Duodenal mucosa (tissue), 2 donors: ENCODE measurements around the gene ACTBL2.

ENCODE experiments used
- H3K27ac ChIP-seq: one replicate; pipeline ENCODE4 v1.7.0; 2013; ENCODE audit warnings: low read depth, low read length
- H3K27me3 ChIP-seq, 2 donors: one replicate each; pipeline ENCODE4 v1.7.0; 2013; ENCODE audit warnings: low read length in 2 of 2, control low read depth in 1 of 2; ENCODE audit not compliant: insufficient read depth in 2 of 2, control insufficient read depth in 1 of 2
- H3K36me3 ChIP-seq, 2 donors: one replicate each; pipeline ENCODE4 v1.7.0; 2013; ENCODE audit warnings: low read length in 2 of 2, control low read depth in 1 of 2; ENCODE audit not compliant: insufficient read depth in 2 of 2, control insufficient read depth in 1 of 2
- H3K4me1 ChIP-seq, 2 donors: one replicate each; pipeline ENCODE4 v1.7.0; 2013; ENCODE audit warnings: low read length in 2 of 2, control low read depth in 1 of 2; ENCODE audit not compliant: insufficient read depth in 2 of 2, control insufficient read depth in 1 of 2
- H3K4me3 ChIP-seq, 2 donors: one replicate each; pipeline ENCODE4 v1.7.0; 2013; ENCODE audit warnings: low read length in 2 of 2, low read depth in 1 of 2
- H3K9ac ChIP-seq, 2 donors: one replicate each; pipeline ENCODE4 v1.7.0; 2013; ENCODE audit warnings: low read length in 2 of 2, low read depth in 1 of 2
- H3K9me3 ChIP-seq, 2 donors: one replicate each; pipeline ENCODE4 v1.7.0; 2013; ENCODE audit warnings: low read length in 2 of 2, control low read depth in 1 of 2; ENCODE audit not compliant: control insufficient read depth in 1 of 2

Gene ACTBL2

DNA sequence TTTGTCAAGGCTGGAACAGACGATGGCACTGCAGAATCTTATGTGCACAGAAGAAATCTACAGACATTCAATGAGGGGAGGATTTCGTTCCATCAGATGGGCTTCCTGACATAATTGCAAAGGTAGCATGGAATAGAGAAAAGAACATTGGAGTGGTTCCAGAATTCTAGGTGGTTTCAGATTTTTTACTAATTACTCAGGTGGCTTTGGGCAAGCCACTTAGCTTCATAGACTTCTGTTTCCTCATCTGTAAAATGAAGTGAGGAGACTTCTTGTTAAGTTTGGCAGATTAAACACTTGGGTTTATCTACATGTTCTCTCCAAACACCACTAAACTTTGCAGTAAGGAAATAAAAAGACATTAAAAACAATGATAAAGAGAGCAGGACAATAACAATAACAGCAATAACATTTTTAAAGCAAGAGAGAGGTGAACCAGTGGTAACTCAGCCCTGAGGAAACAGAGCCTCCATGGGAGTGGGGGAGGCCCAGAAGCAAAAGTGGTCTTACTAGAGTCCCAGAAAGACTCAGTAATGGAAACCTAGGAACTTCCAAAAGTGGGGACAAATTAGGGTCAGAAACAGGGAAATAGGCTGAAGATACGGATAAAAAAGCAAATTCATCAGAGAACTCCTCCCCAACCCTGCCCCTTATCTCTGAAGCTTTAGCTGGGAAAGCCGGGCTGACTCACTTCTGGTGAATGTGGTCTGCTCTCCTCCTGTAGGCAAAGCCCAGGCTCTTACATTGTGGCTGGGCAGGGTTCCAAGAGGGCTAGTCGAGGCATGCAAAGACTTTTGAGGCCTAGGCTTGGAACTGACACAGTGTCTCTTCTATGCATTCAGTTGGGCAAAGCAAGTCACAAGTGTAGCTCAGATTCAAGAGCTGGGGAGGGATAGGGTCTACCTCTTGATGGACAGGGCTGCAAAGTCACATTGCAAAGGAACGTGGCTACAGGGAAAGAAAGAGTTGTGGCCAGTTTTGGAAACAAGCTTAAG, 11.8 kb upstream of the ACTBL2 start:
- H3K27me3 ChIP-seq: no peaks in the 10 kb centered on the region
- H3K4me1 ChIP-seq: peaks cover 10 to 11% of the 10 kb centered on the region in 2 donors
- no peak overlapping the region for H3K27ac ChIP-seq
- no peak overlapping the region for H3K4me3 ChIP-seq
- H3K36me3 ChIP-seq: no peaks in the 10 kb centered on the region
- H3K9ac ChIP-seq: no peak overlapping the region
- no peaks in the 10 kb centered on the region for H3K9me3 ChIP-seq

DNA sequence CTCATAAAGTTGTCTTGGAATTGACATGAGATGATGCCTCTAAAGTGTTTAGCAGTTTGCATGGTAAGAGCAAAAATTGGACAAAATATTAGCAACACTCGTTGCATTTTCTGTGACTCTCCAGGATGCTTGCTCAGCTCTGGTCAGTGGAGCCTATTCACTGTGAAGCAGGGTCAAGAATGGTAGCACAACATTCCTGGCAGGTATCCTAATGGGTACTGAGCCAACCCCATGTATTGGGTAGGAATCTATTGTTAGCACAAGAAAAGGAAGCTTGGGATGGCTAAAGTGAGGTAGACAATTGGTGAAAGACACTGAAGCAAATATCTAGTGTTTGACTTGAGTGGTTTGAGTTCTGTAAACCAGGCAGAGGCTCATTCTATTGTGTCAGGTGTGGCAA, 10.4 kb upstream of the ACTBL2 start:
- Histone ChIP-seq H3K9ac (no peak overlapping the region), H3K4me1 (peaks cover 9 to 10% of the 10 kb centered on the region in 2 donors), H3K27ac (no peak overlapping the region), H3K9me3 (no peaks in the 10 kb centered on the region), H3K36me3 (no peaks in the 10 kb centered on the region), H3K4me3 (no peak overlapping the region), H3K27me3 (no peaks in the 10 kb centered on the region)

DNA sequence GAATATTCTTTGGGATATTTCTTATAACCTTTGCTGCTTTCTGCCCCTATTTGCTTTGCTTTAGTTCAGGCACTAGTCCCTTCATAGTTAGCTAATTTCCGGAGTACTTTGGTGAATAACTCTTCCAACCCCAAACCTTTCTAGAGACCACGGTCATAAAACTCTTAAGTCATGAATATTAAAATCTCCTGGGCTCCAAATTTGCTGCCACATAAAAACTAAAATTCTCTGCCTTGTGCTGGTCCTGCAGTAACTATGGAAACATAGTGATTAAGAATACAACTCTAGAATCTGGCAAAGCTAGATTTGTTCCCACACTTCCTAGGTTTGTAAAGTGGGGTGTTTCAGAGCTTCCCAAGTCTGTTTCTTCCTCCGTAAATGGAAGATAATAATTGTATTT, 10.0 kb upstream of the ACTBL2 start:
- Histone ChIP-seq H3K9me3 (no peaks in the 10 kb centered on the region), H3K27me3 (no peaks in the 10 kb centered on the region), H3K4me3 (no peak overlapping the region), H3K36me3 (no peaks in the 10 kb centered on the region), H3K9ac (no peak overlapping the region), H3K4me1 (peaks cover 9 to 10% of the 10 kb centered on the region in 2 donors), H3K27ac (no peak overlapping the region)

DNA sequence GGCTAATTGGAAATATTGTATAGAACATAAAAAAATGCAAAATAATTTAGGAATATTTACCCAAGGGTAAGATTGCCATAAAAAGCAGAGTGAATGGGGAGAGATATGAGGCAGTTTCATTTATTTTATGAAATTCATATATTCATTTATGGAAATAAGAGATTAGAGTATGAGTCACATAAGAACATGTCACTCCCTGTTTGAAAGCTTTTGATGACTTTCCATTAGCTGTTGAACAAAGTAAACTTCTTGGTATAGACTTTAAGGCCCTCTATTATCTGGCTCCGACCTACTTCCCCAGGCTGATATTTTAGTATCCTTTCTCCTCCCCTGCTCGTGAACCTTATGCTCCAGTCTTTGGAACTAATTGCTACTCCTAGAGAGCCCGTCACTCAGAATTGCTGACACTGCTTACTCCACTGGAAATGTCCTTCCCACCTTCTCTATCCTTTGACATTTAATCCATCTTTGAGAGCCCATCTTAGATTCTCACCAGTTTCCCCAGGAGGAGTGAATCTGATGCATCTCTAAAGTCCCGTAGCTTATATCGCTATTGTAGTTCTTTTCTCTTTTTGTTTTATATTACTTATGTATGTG, 8.9 kb upstream of the ACTBL2 start:
- Histone ChIP-seq H3K4me3 (no peak overlapping the region), H3K36me3 (no peaks in the 10 kb centered on the region), H3K9ac (no peak overlapping the region), H3K27ac (no peak overlapping the region), H3K27me3 (no peaks in the 10 kb centered on the region), H3K9me3 (no peaks in the 10 kb centered on the region), H3K4me1 (peaks cover 9 to 10% of the 10 kb centered on the region in 2 donors)

DNA sequence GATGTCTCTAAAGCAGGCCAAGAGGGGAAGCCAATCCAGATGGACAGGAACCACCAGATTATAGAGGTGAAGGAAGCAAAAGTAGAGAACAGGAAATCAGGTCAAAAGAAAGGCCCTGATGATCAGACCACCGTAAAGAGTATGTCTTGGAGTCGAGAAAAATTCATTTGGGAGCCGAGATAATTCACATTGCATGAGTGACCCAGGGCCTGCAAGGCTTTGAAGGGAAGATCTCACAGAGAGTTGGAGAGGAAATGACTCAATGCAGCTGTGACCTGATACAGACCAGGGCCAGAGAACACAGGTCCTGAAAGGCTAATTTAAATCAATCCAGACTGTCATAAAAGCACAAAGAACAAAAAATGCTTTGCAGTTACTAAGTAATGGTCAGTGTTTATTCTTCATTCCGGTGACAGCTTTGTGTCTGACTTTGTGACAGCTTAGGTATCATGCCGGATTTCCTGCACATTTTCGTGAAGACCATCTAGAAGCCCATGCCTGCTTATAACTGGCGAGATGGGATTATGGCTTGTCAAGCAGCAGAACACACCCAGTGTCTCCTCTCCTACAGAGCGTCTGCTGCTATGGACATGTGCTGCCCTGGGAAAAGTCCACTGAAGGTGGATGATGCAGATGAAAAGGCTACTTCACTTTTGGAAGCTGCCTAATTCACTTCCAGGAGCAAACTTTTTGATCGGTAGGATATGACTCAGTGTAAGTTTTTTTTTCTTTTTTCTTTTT, 5.8 kb upstream of the ACTBL2 start:
- Histone ChIP-seq H3K27me3 (no peaks in the 10 kb centered on the region), H3K9ac (no peak overlapping the region), H3K4me3 (no peak overlapping the region), H3K27ac (no peak overlapping the region), H3K4me1 (no peaks in the 10 kb centered on the region), H3K9me3 (no peaks in the 10 kb centered on the region), H3K36me3 (no peaks in the 10 kb centered on the region)

DNA sequence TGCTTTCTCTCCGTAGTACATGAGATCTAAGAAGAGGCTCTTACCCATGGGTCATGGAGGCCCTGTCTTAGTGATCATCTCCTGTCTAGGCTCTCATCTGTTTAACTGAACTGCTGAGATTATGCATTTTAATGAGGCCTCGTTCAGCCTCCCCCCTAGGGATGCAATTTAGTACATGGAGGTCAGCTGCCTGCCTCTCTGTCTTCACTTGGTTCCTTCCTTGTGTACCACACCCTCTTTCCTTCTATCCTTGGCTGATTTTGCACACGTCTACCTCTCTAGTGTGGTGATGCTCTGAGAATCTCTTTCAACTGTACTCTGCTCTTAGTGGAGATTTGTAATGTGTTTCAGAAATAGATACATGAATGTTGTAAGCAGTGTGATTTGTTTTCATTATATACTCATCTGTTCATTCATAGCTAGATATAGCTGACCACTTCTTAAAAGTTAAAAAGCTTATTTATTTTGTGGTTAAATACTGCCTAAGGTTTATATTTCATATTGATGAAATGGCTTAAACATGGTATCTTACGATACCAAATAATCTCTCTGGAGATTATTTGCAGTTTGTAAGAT, 3.5 kb upstream of the ACTBL2 start:
- no peak overlapping the region for H3K4me3 ChIP-seq
- no peaks in the 10 kb centered on the region for H3K36me3 ChIP-seq
- H3K9me3 ChIP-seq: no peaks in the 10 kb centered on the region
- H3K9ac ChIP-seq: no peak overlapping the region
- H3K27ac ChIP-seq: no peak overlapping the region
- H3K4me1 ChIP-seq: no peaks in the 10 kb centered on the region
- no peaks in the 10 kb centered on the region for H3K27me3 ChIP-seq

DNA sequence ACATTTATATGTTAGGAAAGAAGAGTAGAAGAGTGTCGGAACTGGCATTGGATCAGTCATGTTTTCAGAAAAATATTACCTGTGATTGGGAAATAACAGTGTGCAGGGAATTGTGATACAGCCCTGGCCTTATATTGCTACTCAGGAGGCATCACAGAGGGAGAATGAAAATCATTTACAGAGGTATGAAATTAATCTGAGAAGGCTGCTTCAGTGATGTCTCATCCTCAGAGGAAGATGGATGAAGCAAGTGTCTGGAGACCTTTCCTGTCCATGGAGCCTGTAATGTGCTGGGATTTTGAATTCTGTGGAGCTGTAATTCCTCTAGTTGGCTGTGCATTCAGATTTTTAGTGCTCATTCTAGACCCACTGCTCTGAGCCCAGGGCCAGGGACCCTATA, 3.8 kb downstream of the ACTBL2 start:
- H3K27me3 ChIP-seq: no peaks in the 10 kb centered on the region

DNA sequence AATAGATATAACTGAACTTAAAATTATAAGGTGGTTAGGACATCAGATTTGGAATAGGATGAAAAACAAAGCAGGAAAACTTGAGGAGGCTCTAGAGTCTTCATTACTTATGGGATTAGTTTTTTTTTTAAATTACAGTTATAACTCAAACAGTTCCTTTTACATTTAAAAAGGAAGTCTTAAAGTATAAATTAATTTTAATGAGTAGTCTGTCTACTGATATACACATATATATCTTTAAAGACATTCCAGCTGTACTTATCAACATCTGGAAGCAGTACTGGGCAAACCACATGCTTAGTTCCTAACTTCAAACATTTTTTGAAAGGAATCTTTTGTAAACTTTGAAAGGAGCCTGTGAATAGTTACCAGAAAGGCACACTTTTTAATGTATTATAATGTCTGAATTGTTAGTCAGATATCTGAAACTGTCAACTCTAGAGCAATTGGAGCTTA, 6.0 kb downstream of the ACTBL2 start:
- Histone ChIP-seq H3K36me3 (no peaks in the 10 kb centered on the region), H3K27ac (no peak overlapping the region), H3K4me3 (no peak overlapping the region), H3K4me1 (no peaks in the 10 kb centered on the region), H3K9ac (no peak overlapping the region), H3K27me3 (no peaks in the 10 kb centered on the region), H3K9me3 (no peaks in the 10 kb centered on the region)

More for the DNA sequence above, 3.8 kb downstream of the ACTBL2 start:
- Histone ChIP-seq H3K4me1 (no peaks in the 10 kb centered on the region), H3K9me3 (no peaks in the 10 kb centered on the region), H3K9ac (no peak overlapping the region), H3K36me3 (no peaks in the 10 kb centered on the region), H3K27ac (no peak overlapping the region), H3K4me3 (no peak overlapping the region)

DNA sequence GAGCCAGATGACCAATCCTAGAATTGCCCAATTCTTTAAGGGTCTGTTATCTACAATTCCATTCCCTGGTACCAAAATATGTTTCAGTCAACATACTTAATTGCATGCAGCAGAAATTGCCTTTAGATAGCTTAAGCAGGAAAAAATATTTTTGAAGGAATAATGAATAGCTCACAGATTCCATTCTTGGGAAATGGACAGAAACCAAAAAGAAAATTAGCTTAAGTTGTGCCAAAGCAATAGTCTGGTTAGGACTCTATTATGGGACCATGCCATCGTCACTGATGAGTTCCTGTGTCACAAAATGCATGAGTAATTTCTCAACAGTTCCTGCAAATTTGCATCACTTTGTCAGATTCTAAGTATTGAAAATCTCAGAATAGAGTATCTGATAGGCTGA, 12.3 kb downstream of the ACTBL2 start:
- Histone ChIP-seq H3K9me3 (no peaks in the 10 kb centered on the region), H3K36me3 (no peaks in the 10 kb centered on the region), H3K4me1 (no peaks in the 10 kb centered on the region), H3K9ac (no peak overlapping the region), H3K27ac (no peak overlapping the region), H3K4me3 (no peak overlapping the region), H3K27me3 (peaks cover 0 to 3% of the 10 kb centered on the region in 2 donors)
